Medulla oblongata (tissue), 1 donor: Measurements from ENCODE around the gene RNF213.
"Not testable (repeated sequence)": the region's sequence is repeated elsewhere in the genome, so short reads cannot be mapped to it uniquely, and the experiment has no call there.

Experiments
- DNase-seq: peaks from one replicate; pipeline ENCODE4 v3.0.0-alpha.2; 2015; ENCODE audit errors: extremely low spot score

The RNF213 gene

GRCh38 chr17:80252871-80253270, 7.8 kb upstream of the RNF213 start:
- DNase-seq: no peak

DNA sequence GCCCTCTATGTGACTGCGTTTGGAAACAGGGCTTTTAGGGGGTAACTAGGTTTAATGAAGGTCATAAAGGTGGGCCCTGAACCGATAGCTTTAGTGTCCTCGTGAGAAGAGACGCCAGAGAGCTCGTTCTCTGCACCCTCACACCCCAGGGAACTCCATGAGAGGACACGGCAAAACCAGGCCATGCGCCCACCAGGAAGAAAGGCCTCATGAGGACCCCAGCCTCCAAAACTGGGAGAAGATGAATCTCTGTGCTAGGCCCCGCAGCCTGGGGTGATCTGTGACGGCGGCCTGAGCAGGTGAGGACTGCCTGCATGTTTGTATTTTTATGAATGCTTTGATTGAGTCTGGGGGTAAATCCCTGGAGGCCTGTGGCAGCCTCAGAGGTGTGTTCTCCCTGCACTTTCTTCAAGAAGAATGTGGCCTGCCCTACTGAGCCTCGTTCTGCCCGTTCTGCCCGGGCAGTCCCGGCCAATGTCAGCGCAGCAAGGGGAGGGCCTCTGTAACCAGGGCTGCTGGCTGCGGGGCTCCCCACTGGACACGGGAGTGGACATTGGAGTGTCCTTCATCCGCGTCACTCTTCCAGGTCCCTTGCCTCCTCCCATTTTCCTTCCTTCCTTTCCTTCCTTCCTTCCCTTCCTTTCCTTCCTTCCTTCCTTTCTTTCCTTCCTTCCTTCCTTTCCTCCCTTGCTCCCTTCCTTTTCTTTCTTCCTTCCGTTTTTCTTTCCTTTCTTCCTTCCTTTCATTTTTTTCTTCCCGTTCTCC, 6.8 kb upstream of the RNF213 start:
- no peak for DNase-seq

- no peak for DNase-seq
Observed at GRCh38 chr17:80254396-80255251, 6.0 kb upstream of the RNF213 start.

- no peak for DNase-seq
Observed at GRCh38 chr17:80256034-80256350, 4.7 kb upstream of the RNF213 start.

DNA sequence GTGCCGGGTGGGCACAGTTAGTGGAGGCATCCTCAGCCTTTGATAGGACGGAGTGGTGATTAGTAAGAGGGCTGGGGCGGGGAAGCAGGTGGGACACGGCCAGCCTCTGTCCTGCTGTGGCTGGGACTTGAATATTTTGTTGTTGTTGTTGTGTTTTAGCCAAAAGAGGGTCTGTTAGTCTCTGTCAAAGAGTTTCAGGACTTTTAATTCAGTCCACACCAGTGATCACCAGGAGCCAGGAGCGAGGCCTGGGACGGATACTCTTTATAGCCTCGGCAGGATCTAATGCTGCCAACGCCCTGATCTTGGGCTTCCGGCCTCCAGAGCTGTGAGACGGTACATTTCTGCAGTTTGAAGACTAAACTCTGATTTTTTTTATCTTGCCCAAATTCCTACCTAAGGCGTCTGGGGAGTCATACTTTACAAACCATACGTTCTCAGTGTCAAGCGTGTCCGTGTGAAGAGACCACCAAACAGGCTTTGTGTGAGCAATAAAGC, 2.9 kb upstream of the RNF213 start:
- no peak for DNase-seq

- DNase-seq: not testable (repeated sequence)
Observed at GRCh38 chr17:80258296-80258695, 2.4 kb upstream of the RNF213 start.

DNA sequence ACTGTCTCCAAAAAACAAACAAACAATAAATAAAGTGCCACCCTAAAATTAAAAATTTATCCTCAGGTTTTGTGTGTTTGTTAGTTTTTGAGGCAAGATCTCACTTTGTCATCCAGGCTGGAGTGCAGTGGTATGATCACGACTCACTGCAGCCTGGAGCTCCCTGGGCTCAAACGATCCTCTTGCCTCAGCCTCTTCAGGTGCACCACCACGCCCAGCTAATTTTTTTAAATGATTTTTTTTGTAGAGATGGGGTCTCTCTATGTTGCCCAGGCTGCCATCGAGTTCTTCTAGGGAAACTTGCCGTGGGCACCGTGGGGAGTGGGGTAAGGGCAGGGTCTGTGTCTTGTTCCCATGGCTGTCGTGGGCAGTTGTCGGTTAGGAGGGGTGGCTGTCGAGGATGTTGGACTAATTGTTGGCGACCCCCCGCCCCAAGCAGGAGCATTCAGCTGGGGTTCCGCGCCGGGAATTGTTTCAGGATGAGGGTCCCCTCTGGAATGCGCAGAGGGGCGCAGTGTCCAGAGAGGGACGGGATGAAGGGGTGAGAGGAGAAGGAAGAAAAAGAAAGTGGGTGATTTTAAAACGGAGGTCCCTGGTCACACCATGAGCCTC, 1.1 kb upstream of the RNF213 start:
- DNase-seq: no peak

- DNase-seq: peak; percentile 66
Observed at GRCh38 chr17:80260069-80260535, 550 bp upstream of the RNF213 start.

DNA sequence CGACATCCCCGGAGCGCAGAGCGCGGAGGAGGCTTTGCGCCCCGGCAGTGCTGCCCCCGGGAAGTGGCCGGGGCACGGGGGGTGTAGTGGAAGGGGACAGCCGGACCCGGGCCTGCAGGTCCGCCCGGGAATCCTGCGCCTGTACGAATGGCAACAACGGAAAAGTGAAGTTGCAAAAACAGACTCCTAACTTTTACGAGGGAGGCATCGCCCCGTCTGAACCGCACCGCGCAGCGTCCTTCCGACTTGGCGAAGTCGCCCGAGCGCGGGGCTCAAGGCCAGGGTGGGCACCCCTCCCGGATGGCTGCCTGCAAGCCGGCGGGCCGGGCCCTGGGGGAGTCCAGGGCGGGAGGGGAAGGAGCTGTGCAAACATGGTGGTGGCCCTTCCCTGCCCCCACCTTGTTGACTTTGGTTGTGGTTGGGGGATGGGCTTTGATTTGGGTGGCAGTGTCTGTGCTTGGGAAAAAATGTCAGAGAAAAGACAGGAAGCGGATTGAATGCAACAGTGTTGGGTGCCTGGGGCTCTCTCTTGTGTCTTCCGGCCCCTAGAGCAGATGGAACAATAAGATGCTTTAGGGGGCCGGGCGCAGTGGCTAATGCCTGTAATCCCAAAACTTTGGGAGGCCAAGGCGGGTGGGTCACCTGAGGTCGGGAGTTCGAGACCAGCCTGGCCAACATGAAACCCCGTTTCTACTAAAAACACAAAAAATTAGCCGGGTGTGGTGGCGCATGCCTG, 675 bp downstream of the RNF213 start:
- peak; percentile 63 for DNase-seq

DNA sequence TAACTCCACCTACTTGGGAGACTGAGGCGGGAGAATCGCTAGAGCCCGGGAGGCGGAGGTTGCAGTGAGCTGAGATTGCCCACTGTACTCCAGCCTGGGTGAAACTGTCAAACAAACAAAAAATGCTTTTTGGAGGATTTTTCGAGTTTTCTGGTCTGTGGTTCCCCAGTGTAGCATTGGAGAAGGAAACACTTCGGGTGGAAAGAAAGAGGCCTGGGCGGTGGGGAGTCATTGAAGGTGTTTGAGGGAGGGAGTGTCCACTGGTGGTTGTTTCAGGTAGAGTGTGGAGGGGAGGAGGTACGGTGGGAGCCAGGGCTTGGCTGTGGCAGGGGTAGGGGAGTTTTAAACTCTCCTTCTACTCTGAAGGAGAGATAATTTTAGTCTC, 1.2 kb downstream of the RNF213 start:
- no peak for DNase-seq

DNA sequence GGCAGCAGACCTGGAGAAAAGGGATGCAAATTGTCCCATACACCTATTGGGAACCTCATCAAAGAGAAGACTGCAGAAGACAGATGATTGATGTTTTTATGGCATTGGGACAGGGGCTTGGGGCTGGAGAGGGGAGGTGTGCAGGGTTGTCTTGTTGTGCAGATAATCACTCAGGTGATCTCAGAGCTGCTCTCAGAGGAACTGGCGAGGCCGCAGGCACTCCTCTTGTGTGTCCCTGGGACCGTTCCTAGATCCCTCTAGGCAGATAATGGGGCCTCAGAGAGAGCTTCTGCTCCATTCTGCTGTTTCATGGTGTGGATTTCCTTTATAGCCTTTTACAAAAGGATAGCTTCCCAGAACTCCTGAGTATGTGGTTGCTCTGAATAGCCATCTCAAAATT, 1.6 kb downstream of the RNF213 start:
- no peak for DNase-seq

DNA sequence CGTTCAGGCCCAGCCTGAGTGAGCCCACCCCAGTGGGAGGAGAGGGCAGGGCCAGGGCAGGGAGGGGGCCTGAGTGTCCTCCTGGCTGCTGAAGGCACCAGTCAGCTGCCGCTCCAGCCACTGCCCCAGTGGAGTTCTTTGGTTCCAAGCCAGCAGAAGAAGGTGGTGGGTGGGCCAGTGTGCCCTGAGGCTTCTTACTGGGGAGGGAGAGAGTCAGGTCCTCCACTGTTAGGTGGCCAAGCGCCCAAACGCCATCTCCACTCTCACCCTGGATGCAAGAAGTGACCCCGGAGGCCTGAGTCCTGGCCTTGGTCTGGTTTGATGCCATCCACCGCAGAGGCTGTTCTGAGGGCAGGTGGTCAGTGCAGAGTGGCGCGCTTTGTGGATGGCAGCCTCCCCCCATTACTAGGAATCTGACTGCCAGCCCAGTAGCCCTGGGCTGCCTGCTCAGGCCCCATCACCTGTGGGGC, 2.2 kb downstream of the RNF213 start:
- DNase-seq: no peak

DNA sequence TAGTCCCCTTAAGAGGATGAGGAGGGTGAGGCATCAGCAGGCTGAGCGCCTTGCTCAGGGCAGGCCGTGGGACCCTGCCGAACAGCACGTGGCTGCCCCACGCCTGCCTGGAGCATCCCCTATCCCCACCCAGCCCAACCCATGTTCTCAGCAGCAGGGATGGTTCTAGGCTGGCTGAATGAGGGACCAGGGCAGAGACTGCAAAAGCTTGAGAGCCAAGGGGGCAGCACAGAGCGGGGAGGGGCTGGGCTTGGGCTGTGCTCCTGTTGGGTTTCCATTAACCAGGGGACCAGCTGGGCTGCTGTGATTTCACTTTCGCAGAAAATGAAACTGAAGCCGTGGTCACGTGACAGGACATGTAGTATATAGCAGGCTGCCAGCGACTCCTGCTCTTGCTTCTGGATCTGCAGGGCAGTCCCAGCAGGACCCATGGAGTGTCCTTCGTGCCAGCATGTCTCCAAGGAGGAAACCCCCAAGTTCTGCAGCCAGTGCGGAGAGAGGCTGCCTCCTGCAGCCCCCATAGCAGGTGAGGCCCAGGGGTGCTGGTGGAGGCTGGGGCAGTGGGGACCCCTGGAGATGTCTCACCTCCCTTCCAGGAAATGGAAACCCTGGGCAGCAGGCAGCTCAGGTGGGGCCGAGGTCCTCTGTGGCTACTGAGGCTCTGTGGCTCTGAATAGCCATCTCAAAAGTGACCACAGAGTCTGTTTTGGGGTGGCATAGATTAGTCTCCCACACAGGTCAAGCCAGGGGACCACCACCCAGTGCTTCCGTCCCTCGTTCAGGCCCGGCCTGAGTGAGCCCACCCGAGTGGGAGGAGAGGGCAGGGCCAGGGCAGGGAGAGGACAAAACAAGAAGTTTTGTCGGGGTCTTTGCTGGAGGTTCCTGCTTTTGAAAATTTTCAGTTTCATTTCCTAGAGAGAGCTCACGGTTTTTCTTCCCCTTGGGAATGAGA, 2.9 kb downstream of the RNF213 start:
- DNase-seq: peak; percentile 75

DNA sequence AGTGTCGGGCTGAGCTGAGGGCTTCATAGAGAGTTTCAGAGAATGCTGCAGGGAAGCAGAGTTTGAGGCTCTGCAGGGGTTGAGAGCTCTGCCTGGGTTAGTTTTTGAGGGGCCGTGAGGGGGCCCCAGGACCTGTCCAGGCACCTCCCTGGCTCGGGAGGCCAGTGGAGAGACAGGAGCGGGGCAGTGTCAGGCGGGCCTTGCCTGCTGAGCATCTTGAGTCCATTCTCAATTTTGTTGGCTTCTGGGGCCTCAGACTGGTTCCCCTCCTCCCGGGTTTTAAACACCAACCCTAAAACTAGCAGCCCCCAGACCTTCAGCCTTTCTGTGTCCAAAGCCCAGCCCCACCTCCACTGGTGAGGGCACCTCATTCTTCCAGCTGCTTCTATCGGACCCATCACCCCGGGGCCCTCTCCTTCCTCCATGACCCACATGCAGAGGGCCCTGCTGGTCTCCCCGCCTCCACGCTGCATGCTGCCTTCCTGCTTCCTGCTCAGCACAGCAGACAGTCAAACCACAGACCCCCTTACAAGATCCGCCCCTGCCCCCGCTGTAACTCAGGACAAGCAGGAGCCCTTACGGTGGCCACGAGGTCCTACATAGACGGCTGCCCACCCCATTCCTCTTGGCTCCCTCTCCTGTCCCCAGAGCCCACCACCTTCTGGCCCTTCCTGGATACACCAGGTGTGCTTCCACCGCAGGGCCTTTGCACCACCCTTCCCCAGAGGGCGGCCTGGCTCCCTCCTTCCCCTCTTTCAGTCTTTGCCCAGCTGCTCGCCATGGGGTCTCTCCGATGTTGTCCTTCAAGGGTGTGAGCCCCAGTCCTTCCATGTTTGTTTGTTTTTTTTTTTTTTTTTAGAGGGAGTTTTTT, 3.8 kb downstream of the RNF213 start:
- no peak for DNase-seq

- DNase-seq: no peak
Observed at GRCh38 chr17:80265205-80266068, 4.8 kb downstream of the RNF213 start.

DNA sequence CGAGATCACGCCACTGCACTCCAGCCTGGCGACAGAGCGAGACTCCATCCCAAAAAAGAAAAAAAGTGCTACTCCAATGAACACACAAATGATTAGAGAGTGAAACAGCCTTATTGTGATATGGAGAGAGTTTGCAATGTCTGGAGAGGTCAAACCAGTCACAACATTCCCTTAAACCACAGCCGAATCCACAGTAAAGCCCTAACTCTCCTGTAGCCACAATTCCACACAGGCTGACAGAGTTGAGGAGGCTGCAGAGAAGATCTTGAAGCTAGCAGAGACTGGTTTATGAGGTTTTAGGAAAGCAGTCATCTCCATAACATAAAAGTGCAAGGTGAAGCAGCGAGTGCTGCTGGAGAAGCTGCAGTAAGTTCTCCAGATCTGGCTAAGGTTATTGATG, 6.7 kb downstream of the RNF213 start:
- DNase-seq: no peak

GRCh38 chr17:80268427-80268826, 7.8 kb downstream of the RNF213 start:
- DNase-seq: no peak

- no peak for DNase-seq
Observed at GRCh38 chr17:80269405-80269807, 8.8 kb downstream of the RNF213 start.

DNA sequence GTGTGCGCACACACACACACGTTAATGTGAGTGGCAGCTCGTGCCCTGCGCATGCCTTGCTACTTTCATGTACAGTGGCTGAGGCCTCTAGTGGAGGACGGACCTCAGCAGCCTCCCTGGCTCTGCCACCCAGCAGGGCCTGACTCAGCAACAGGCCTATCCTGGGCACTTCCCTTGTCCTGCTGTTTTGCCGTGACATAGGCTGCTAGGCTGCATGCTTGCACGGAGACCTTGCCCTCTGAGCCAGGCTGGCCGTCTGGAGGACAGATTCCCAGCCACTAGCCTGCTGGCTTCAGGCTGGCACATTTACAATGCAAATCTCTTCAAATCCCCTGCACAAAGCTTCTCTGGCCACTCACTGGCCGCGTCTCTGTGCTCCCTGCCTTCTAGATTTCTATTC, 9.5 kb downstream of the RNF213 start:
- DNase-seq: peak; percentile 66
